K562 treated with DMSO at 1 percent for 48 hours (cell line): ENCODE measurements around the gene PTX4. TPM values are rescaled to one million over a fixed set of nuclear protein-coding genes. Genes with fewer than 3 reads are reported as not detected.

Experiments used
- total RNA-seq: library from RNA; unstranded; fragments of 300-600 nt; gene quantifications from 2 replicates; pipeline ENCODE4 v1.2.3, GENCODE V29; 2022; ENCODE audit warnings: low replicate concordance; ENCODE audit errors: extremely low read depth

Gene PTX4, protein sequence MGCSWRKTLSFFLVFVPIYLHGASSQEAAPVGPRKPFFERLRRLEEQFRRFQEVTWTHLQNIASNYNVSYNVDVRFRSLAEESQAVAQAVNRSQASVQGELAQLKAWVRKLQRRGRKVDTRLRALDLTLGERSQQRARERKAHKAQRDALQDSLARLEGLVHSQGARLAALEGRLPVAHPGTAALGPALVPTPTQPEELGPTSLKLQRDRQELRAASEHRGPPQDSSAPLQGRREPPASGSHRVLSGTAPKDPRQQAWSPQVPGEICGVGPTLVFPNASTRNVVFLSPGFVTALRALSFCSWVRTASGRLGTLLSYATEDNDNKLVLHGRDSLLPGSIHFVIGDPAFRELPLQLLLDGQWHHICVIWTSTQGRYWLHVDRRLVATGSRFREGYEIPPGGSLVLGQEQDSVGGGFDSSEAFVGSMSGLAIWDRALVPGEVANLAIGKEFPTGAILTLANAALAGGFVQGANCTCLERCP
- not detected in 2 replicates for total RNA-seq

DNA sequence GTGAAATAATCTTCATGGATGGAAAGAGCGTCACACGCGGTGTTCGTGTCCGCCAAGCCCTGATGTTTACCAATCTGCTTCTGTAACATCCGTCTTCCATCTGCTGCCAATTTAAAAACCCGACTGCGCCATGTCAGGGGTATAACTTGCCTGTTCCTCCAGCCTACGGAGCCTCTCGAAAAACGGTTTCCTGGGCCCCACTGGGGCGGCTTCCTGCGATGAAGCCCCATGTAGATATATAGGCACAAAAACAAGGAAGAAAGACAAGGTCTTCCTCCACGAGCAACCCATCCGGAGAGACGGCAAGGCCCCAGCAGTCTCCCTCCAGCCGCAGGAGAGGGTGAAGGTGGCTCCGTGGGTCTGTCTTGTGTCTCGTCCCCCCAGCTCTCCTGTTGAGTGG lies at the start of gene PTX4:
TSS of gene PTX4 (minus strand) at position 326 of the 400 bp plus-strand sequence. CDS start at position 291, 35 bp downstream.

DNA sequence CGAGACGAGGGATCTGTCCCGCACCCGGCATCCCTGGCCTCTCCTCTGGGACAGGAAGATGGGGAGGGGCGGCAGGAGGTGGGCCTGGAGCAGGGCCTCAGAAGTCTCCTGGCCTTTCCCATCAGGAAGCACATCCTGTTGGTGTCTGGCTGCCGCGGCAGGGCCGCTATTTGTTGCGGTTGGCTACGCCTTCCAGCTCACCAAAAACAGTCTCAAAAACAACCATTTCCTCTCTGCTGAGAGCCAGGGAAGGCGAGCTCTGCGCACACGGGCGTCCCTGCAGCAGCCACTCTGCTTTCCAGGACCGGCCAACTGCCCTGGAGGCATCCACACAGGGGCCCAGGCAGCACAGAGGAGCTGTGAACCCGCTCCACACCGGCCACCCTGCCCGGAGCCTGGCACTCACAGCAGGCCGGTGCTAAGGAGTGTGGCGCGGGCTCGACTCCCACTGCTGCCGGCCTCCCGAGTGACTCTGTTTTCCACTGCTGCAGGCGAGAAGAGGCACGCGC lies 44.8 kb upstream of the PTX4 start, which contains the start of gene TMEM204:
TSS of gene TMEM204 (plus strand) at position 224 of the 509 bp plus-strand sequence. CDS start 610 bp downstream, outside the sequence.

DNA sequence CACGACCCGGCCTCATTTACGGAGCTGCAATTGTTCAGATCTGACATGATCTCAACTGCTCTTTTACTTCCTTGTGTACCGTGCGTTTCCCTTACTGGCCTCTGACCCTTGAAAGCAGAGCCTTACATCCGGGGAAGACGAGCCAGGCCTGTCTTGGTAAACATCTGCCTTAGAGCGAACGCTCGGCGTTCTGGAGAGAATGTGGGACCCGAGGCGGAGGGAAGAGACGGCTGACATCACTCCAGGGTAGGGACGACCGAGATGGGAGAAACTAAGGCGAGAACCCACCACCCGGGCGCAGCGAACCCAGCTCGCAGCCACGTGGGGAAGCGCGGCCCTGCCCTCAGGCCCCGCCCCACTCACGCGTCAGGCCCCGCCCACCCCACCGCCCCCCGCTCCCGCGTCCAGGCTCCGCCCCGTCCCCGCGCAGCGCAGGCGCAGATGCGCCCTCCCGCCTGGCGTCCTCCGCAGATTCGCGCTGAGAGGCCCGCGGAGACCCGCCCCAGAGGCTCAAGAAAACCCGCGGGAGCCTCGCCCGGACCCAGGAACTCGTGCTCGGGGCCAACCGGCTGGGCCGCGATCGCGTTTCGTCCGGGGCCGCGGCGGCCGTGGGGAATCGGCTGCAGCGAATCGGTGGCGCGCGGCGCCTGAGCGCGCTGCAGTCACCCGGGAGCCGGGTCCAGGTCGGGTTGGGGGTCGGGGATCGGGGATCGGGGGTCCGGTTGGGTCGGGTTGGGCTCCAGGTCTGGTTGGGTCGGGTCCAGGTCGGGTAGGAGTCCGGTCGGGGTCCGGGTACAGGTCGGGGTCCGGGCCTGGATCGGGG lies 4.4 kb upstream of the PTX4 start, which contains the start of gene TELO2:
TSS of gene TELO2 (plus strand) at position 438 of the 823 bp plus-strand sequence. CDS start 922 bp downstream, outside the sequence.

DNA sequence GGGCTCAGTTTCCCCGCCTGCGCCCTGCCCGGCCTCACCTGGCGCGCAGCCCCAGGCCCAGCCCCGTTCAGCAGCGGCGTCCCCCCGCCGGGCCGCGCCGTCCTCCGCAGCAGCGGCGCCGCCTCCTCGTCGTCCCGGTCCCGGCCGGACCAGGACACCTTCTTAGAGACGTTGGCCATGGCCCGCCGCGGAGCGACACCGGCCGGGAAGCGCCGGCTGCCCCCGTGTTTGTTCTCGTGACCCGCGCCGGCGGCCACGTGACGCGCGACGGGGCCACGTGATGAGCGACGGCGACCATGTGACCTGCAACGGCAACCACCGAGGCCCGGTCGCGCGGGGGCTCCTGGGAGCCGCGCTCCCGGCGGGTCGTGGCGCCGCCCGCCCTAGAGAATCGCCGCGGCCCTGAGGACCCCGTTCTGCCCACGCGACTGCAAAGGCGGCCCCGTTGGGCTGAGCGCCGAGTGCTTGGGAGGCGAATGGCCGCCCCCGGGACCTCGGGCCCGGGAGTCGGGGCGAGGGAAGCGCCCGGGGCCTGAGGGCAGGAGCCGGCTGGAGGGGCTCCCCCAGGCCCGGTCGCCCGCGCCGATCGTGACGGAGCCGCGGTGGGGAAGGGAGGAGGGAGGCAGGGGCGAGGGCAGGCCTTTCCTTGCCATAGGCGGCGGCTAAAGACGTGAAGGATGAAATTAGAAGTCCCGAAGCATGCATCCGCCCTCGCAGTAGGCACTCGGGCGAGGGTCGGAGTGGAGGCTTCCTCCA lies 13.8 kb downstream of the PTX4 start, which contains the start of gene CLCN7:
TSS of gene CLCN7 (minus strand) at position 233 of the 756 bp plus-strand sequence. CDS start at position 179, 54 bp downstream.

DNA sequence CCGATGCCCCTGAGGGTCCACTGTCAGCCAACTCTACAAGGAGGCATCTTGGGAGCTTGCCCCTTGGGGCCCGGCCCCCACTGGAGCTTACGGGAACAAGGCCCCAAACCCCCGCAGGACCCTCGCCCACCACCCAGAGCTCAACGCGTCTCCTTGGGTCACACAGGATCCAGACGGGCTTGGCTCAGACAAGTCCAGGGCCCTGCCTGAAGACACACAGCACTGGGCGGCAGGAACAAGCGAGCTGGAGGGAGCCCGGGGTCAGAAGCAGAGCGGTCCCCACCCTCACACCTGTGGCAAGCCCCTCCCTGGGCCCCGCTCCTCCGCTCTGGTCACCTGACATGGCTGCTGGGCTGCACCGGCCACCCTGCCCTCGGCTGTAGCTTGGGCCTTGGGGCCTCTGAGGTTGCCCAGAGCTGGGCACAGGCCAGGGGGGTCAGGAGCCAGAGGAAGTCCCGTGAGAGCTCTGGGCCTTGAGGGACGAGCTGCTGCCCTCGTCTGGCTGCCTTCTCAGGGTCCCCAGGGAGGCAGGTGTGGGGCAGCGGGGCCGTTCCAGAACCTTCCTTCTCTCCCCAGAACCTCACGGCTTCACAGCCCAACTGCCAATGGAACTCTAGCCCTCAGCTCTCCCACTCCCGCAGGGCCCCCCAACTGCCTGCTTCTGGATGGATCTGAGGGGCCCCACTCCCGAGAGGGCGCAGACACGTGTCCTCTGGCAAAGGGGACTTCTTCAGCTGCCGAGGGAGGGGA lies 44.6 kb downstream of the PTX4 start, which contains the start of gene CCDC154:
TSS of gene CCDC154 (minus strand) at position 577 of the 750 bp plus-strand sequence. CDS start at position 343, 234 bp downstream.

Other genes starting within 250 kb of the PTX4 start
- not detected in 2 replicates for gene TPSAB1, start 248.2 kb downstream of the PTX4 start, total RNA-seq
- not detected in 2 replicates for gene TPSD1, start 232.9 kb downstream of the PTX4 start, total RNA-seq
- gene UBE2I, start 179.3 kb downstream of the PTX4 start, total RNA-seq = not detected in 2 replicates
- gene BAIAP3, start 155.3 kb downstream of the PTX4 start, total RNA-seq = not detected in 2 replicates
- gene TSR3, start 137.1 kb downstream of the PTX4 start, total RNA-seq = not detected in 2 replicates
- gene GNPTG, start 137.0 kb downstream of the PTX4 start, total RNA-seq = not detected in 2 replicates
- not detected in 2 replicates for gene UNKL, start 74.2 kb downstream of the PTX4 start, total RNA-seq
- not detected in 2 replicates for gene UQCC4, start 68.2 kb downstream of the PTX4 start, total RNA-seq
- gene PERCC1, start 57.9 kb downstream of the PTX4 start, total RNA-seq = not detected in 2 replicates
- gene CCDC154, start 44.4 kb downstream of the PTX4 start, total RNA-seq = not detected in 2 replicates
- not detected in 2 replicates for gene CLCN7, start 13.9 kb downstream of the PTX4 start, total RNA-seq
- not detected in 2 replicates for gene TELO2, start 4.4 kb upstream of the PTX4 start, total RNA-seq
- gene TMEM204, start 44.7 kb upstream of the PTX4 start, total RNA-seq = not detected in 2 replicates
- gene IFT140, start 123.1 kb upstream of the PTX4 start, total RNA-seq = not detected in 2 replicates
- not detected in 2 replicates for gene CRAMP1, start 123.4 kb upstream of the PTX4 start, total RNA-seq
- gene JPT2, start 189.3 kb upstream of the PTX4 start, total RNA-seq = not detected in 2 replicates
- gene MAPK8IP3, start 217.3 kb upstream of the PTX4 start, total RNA-seq = not detected in 2 replicates